Activated CD4-positive, alpha-beta T cell treated with anti-CD3 and anti-CD28 coated beads, Interleukin-2, amount 50 U/mL, for 24 hours (primary cell): ENCODE data around the gene PRPF19.

Source experiments
- DNase-seq, 2 donors: peaks; one replicate each; pipeline ENCODE4 v3.0.0-alpha.2; 2020; ENCODE audit warnings: low read depth in 1 of 2, low spot score in 1 of 2

PRPF19 gene

DNA sequence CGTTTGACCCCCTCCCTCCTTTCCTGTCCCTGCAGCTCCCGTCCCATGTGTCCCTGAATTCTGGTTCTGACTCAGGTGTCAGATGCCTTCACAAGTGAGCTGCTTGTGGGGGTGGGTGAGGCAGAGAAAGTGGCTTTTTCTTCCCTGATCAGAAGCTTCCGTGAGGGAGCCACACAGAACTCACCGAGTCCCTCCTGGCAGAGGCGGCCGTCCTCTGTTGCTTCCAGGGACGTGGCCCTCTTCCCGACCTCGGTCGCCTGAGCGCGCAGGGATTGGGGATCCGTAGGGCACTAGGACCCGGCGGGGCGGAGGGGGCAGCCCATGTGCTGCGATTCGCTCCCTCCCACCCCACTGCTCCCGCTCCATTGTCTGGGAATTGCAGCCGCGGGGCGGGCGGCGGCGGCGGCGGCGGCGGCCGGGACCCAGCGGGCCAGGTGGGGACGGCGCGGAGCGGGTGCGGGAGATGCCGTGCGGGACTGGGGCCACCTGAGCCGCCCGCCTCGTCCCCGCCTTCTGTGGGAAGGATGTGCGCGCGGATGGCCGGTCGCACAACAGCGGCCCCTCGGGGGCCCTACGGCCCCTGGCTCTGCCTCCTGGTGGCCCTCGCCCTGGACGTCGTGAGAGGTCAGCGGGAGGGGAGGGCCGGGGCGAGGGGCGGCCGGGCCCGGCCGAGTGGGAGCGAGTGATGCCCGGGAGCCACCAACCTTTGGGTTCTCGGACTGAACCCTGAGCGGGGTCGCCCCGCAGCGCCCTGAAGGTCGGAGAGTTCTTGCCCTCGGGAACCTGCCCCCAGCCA, 17.9 kb upstream of the PRPF19 start, which contains the start of gene TMEM132A:
Gene TMEM132A, plus strand, starts transcription at position 351 of the 796 bp plus-strand sequence. Its CDS starts 174 bp downstream, at position 525.
- DNase-seq = no peak

- DNase-seq = no peak
These were observed 17.4 kb upstream of the PRPF19 start for GRCh38 chr11:60923800-60924109.

GRCh38 chr11:60923326-60923725, 16.9 kb upstream of the PRPF19 start:
- DNase-seq = no peak

DNA sequence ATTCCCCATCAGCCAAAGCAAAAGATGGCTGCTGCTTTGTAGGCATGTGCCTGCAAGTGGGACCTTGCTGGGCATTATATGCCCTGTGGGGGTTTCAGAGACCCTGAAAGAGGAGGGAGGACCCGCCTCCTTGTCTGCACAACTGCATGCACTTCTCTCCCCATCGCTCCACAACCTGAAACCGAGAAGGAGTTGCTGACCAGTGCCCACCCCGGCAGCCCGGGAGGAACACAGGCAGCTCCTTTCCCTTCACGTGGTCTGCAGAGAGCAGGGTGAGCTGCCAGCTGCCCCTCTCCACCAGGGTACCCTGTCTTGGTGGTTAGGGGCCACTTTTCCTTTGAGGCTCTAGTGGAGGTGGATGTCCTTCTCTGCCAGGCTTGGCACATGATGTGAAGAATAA, 16.5 kb upstream of the PRPF19 start:
- no peak for DNase-seq

DNA sequence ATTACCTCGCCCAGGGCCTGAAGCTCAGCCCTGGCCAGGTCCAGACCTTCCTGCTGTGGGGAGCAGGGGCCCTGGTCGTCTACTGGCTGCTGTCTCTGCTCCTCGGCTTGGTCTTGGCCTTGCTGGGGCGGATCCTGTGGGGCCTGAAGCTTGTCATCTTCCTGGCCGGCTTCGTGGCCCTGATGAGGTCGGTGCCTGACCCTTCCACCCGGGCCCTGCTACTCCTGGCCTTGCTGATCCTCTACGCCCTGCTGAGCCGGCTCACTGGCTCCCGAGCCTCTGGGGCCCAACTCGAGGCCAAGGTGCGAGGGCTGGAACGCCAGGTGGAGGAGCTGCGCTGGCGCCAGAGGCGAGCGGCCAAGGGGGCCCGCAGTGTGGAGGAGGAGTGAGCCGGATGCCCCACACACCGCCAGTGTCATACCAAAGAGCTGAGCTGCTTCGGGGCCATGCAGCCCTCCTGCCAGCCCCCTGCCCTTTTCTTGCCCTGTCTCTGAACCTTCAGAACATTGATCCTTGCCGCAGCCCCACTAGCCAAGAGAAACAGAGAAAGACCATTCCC, 15.5 kb upstream of the PRPF19 start:
- DNase-seq = no peak

GRCh38 chr11:60921259-60921658, 14.9 kb upstream of the PRPF19 start:
- DNase-seq = no peak

DNA sequence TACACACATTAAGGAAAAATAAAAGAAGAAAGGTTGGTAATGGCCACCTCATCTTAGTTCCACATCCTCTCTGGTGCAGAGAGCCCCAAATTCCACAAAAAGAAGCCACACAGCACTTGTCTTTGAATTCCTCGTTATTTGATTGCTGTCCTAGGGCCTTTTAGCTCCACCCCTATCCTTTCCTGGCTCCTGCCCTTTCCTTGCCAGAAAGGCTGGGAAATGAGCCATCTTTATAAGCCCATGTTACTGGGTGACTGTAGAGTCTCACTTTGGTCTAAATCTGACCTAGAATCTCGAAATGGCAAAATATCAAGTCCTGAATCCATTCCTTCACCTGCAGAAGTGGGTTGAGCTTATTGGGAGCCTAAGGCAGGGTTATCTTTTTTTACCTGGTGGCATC, 13.6 kb upstream of the PRPF19 start:
- no peak for DNase-seq

- DNase-seq = no peak
These were observed 12.9 kb upstream of the PRPF19 start for GRCh38 chr11:60919320-60919719.

GRCh38 chr11:60918939-60919265, 12.5 kb upstream of the PRPF19 start:
- no peak for DNase-seq

GRCh38 chr11:60918251-60918938, 12.0 kb upstream of the PRPF19 start:
- DNase-seq = no peak

DNA sequence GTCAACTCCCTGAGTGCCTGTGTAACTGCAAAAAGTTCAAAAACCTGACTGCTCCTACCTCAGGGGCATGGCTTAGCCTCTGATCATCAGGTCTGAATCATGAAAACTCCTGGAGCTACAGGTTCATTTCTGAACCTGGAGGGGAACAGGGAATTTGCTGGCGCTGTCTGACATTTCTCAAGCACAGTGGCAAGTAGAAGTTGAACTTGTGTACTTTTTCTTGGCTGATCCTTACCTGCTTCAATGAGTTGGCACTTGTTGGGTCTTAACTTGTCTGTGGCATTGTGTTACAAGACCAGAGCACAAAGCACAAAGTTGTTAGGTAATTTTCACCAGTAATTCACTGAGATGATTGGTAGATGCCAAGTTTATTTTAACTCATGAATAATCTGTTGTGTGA, 10.9 kb upstream of the PRPF19 start:
- DNase-seq = no peak

DNA sequence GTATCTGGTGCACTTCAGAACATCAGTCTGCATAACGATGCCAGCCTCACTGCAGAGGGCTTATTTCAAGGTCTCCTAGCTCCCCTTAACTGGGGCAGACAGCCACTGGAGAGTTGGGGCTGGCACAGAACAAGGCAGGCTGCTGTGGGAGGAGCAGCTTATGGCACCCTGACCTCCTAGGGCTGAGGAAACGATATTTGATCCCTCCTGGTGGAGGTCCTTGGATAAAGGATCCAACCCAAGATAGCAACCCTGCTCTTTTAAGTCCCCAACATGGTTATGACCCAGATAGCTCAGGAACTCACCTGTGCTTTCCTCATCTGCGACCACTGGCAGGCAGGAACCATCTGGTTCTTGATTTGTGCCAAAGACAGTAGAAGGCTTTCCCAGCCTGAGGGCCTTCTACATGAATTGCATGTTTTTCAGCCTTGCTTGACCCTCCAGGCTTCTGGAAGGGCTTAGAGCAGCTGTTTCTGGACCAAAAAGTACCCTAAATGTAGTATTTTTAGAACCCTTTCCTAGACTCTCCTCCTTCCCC, 10.4 kb upstream of the PRPF19 start:
- no peak for DNase-seq

DNA sequence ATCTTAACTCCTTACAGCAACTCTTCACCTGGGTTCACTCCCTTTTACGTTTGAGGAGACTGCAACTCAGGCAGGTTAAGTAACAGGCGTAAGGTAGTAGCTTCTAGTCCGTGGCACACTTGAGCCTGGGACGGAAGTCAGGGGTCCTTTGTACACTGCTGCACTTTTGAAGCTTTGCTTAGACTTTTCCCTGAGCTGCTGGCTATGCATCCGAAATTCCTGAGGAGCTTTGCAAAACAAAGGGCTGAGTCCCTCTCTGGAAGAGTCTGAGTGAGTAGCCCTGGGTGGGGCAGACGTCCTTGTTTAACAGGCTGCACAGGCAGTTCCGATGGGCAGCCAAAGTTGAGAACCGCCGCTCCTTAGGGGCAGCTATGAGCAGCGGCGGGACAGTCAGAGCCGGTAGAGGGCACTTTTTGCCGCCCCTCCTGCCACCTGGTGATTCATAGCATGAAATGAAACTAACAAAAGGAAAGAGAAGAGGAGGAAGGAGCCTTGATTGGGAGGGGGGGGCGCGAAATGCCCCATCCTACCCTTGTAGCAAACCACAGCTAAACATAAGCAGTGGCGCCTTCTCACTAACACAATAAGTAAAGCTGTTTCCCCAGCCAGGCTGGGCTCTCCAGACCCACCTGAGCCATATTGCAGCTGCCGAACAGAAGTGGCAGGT, 9.0 kb upstream of the PRPF19 start:
- peak; percentile 50 to 59 for DNase-seq

DNA sequence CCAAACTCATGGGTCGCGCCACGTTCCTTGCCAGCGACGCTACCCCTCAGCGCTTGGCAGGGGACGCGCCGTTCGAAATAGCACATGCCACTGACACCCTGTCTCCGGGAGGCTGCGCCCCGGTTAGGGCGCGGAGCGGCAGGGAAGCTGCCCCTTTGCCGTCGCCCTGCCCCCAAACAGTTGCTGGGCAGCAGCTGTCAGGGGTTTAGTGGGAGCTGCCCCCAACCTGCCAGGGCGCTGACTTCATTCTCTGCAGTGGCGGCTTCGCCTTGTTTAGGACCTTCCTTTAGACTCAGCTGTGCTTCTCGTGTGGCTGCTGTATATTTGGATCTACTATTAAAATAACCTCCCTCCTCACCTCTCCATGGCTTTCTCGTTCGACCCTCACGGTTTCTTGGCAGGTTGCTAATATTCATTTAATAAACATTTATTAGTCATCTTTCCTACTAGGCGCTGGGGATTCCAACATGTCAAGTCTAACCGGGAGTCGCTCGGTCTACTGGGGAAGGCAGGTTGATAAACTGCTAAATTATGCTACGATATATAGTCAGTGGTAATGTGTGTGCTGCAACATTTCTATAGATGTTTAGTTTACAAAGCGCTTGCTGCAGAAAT, 8.4 kb upstream of the PRPF19 start:
- peak in 1 of 2 donors; percentile 18 for DNase-seq

DNA sequence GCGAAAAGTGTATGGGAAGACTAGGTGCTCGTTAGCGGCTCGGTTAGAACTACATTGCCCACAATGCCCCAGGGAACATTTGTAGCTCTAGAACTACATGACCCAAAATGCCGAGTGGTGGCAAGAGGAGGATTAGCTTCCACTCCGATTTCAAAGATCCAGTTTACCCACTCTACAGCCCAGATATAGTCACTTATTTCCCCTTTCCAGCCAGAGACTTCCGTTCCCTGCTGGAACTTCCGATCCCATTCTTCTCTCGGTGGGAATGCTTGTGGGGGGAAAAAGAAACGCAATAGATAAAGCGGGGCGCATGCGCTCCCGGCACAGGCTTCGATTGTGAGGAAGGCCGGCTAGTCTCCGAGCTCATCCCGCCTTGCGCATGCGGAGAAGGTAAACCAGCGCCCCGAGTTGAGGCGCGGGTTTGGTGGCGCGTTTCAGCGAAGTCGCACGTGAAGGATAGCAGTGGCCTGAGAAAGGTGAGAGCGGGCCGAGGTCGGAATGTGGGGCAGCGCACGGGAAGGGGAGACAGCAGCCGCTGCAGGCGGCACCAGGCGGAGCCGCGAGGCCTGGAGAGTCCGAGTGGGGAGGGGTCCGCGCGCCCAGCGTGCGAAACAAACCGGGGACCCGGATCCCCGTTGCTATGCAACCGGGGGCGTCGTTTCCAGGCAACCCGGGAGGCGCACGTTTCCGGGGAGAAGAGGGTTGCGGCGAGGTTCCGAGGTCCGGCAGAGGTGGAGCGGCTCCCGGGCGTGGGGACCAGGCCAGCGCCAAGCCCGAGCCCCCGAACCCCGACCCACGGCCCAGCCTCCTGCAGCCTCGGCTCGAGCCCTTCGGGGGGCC, 7.6 kb upstream of the PRPF19 start, which contains the start of gene TMEM109:
Gene TMEM109, plus strand, starts transcription at position 366 of the 840 bp plus-strand sequence. CDS start 5,536 bp downstream, outside the sequence.
- peak; percentile 76 to 84 for DNase-seq

DNA sequence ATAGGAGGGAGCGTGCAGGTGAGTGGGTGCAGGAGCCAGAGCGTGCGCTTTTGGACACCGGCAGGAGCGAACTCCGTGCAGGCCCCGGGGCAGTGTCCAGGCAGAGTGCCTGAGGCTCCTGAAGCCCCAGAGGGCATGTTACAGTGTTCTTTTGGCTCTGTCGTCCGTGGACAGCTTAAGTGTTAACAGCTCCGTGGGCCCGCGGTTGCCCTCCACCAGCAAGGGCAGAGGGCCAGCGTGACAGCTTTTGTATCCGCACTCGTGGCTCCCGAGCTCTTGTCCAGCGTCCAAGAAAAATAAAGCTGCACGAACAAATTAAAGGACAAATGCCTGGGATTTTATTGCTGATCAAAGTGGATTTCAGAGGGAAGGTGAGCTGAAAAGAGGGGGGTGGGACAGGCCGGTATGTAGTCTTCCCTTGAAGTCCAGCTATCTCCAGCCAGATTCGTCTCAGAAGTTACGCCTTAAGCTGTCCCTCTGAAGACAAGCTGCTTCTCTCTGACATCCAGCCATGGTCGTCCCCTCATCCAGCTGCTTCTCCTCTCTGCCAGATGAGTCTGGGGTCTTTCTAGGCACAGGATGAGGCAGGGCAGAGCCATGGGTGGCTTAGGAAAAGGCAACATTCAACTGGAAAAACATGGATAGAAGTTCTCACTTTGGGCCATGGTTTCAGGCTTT, 6.6 kb upstream of the PRPF19 start:
- DNase-seq = no peak

- no peak for DNase-seq
These were observed 6.0 kb upstream of the PRPF19 start for GRCh38 chr11:60912223-60912850.

- no peak for DNase-seq
These were observed 4.5 kb upstream of the PRPF19 start for GRCh38 chr11:60910711-60911380.

- no peak for DNase-seq
These were observed 3.9 kb upstream of the PRPF19 start for GRCh38 chr11:60910281-60910687.
